Neutrophil (primary cell): ENCODE results near the gene MYOM3.

Experiments used
- H3K27ac ChIP-seq: fragments of 200-600 bp; sonication (generic); 2 replicates; pipeline ENCODE4 v1.5.1; 2016; ENCODE audit warnings: mild to moderate bottlenecking, moderate library complexity
- H3K27me3 ChIP-seq: fragments of 200-600 bp; sonication (generic); 2 replicates; pipeline ENCODE4 v1.6.0; 2016; ENCODE audit warnings: mild to moderate bottlenecking
- H3K36me3 ChIP-seq: fragments of 200-600 bp; sonication (generic); 2 replicates; pipeline ENCODE4 v1.5.1; 2017
- H3K4me1 ChIP-seq, 2 experiments: fragments of 200-600 bp in 1 of 2; sonication (generic) in 1 of 2; 1 replicate in 1 of 2; 2 replicates in 1 of 2; pipeline versions ENCODE4 v1.5.1 to v1.6.1; 2013 to 2016; ENCODE audit warnings: low read depth in 1 of 2, low read length in 1 of 2, mild to moderate bottlenecking in 1 of 2, moderate library complexity in 1 of 2; ENCODE audit not compliant: control insufficient read depth in 1 of 2, insufficient read depth in 1 of 2
- H3K4me3 ChIP-seq, 2 experiments: fragments of 200-600 bp in 1 of 2; sonication (generic) in 1 of 2; 1 replicate in 1 of 2; 2 replicates in 1 of 2; pipeline ENCODE4 v1.5.1; 2013 to 2016; ENCODE audit warnings: low read depth in 1 of 2, low read length in 1 of 2, mild to moderate bottlenecking in 1 of 2, moderate library complexity in 1 of 2
- H3K9me3 ChIP-seq: fragments of 200-600 bp; sonication (generic); 2 replicates; pipeline ENCODE4 v1.5.1; 2016
- TF ChIP-seq, protein P1 (sequence below): fragments of 200-600 bp; sonication (generic); IDR thresholded peaks from 2 replicates; pipeline ENCODE4 v1.5.1; 2016; ENCODE audit warnings: antibody characterized with exemption

The MYOM3 gene

DNA sequence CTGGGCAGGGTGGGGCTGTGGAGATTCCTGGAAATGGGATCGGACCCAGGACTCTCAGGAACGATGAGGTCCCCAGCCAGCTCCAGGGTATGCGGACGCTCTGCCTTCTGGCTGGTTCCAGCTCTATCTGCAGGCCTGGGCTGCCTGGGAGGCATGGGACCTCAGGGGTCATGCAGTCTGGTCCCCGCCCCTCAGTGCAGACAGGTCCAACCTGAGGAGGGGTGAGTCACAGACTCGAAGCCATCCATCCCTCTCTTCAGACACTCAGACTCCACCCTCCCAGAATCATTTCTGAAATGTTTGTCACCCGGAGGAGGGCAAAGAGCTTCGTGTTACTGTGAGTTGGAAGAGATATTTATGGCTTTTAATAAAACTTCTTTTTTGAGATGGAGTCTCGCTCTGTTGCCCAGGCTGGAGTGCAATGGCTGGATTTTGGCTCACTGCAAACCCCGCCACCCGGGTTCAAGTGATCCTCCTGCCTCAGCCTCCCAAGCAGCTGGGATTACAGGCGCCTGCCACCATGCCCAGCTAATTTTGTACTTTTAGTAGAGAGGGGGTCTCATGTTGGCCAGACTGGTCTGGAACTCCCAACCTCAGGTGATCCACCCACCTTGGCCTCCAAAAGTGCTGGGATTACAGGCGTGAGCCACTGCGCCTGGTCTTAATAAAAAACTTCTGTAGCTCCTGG is 5.9 kb upstream of the MYOM3 start:
- Histone ChIP-seq H3K36me3 (no peaks in the 10 kb centered on the region), H3K4me1 (no peaks in the 10 kb centered on the region), H3K27ac (no peak overlapping the region), H3K9me3 (no peaks in the 10 kb centered on the region), H3K27me3 (peaks cover 25% of the 10 kb centered on the region), H3K4me3 (no peak overlapping the region)
- TF ChIP-seq, protein P1, sequence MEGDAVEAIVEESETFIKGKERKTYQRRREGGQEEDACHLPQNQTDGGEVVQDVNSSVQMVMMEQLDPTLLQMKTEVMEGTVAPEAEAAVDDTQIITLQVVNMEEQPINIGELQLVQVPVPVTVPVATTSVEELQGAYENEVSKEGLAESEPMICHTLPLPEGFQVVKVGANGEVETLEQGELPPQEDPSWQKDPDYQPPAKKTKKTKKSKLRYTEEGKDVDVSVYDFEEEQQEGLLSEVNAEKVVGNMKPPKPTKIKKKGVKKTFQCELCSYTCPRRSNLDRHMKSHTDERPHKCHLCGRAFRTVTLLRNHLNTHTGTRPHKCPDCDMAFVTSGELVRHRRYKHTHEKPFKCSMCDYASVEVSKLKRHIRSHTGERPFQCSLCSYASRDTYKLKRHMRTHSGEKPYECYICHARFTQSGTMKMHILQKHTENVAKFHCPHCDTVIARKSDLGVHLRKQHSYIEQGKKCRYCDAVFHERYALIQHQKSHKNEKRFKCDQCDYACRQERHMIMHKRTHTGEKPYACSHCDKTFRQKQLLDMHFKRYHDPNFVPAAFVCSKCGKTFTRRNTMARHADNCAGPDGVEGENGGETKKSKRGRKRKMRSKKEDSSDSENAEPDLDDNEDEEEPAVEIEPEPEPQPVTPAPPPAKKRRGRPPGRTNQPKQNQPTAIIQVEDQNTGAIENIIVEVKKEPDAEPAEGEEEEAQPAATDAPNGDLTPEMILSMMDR, result no peak

GRCh38 chr1:24117132-24117531 is 5.2 kb upstream of the MYOM3 start:
- H3K4me1 ChIP-seq, result no peaks in the 10 kb centered on the region
- H3K27me3 ChIP-seq, result peaks cover 32% of the 10 kb centered on the region
- H3K4me3 ChIP-seq, result no peak overlapping the region
- H3K36me3 ChIP-seq, result no peaks in the 10 kb centered on the region
- H3K9me3 ChIP-seq, result no peaks in the 10 kb centered on the region
- TF ChIP-seq, protein P1, result no peak
- H3K27ac ChIP-seq, result no peak overlapping the region

- TF ChIP-seq, protein P1, result no peak
- H3K4me1 ChIP-seq, result no peaks in the 10 kb centered on the region
- H3K36me3 ChIP-seq, result no peaks in the 10 kb centered on the region
- H3K27ac ChIP-seq, result no peak overlapping the region
- peaks cover 48% of the 10 kb centered on the region for H3K27me3 ChIP-seq
- no peaks in the 10 kb centered on the region for H3K9me3 ChIP-seq
- H3K4me3 ChIP-seq, result no peak overlapping the region
Observed at GRCh38 chr1:24114753-24115152, 2.8 kb upstream of the MYOM3 start.

DNA sequence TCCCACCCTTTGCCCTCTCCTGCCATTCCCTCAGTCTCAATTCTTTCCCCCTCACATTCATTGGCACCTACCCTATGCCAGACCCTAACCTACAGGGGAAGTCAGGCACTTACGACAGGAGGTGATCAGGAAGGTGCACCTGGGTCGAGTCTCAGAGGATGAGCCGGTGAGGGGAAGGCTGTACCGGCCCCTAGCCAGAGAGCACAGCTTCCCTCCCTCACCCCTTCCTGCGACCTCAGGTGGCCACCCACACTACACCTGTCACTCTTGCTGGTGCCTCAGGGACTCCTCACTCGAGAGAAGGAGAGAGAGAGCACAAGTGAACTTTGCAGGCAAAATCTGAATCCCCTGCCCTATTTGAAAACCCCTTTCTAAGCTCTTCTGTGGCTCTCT is 1.7 kb upstream of the MYOM3 start:
- H3K9me3 ChIP-seq, result no peaks in the 10 kb centered on the region
- H3K4me3 ChIP-seq, result no peak overlapping the region
- H3K36me3 ChIP-seq, result no peaks in the 10 kb centered on the region
- H3K4me1 ChIP-seq, result no peaks in the 10 kb centered on the region
- H3K27me3 ChIP-seq, result peaks cover 48% of the 10 kb centered on the region
- TF ChIP-seq, protein P1, result no peak
- H3K27ac ChIP-seq, result no peak overlapping the region

DNA sequence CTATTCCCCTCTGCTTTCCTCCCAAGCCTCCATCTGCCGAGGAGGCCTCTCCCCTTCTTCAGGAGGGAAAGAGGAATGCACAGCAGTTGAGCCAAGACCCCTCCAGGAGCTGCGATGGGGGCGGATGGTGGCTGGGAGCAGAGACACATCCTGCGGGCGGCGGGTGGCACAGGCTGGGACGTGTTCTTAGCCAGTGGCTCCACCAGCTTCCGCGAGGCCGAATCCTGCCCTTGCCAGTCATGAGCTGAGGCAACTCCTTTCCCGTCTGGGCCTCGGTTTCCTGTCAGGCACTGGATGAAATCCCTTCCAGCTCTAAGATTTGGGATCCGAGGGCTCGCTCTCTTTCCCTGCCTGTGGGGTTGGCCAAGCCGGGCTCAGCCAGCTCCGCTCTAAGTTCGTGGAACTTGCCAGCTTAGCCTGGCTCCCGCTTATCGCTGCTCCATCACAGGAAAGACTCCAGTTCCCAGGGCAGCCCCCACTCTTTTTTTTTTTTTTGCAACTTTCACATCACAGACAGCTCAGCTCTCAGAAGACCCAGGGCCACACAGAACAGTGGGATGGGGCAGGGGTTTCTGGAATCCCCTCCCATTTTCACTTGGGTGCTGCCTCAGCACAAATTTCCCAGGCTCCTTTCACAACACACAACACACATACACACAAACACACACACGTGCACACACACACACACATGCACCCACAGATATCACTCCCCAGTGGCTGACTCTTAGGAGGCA is 506 bp downstream of the MYOM3 start:
- H3K4me3 ChIP-seq, result no peak overlapping the region
- TF ChIP-seq, protein P1, result no peak
- H3K36me3 ChIP-seq, result no peaks in the 10 kb centered on the region

More for the DNA sequence above, 506 bp downstream of the MYOM3 start:
- no peak overlapping the region for H3K27ac ChIP-seq
- H3K4me1 ChIP-seq, result no peaks in the 10 kb centered on the region
- peaks cover 45% of the 10 kb centered on the region for H3K27me3 ChIP-seq
- no peaks in the 10 kb centered on the region for H3K9me3 ChIP-seq
